Smooth muscle cell (in vitro differentiated cells): ENCODE measurements around the gene GRIA4. TPM values are rescaled to one million over a fixed set of nuclear protein-coding genes. Genes with fewer than 3 reads are reported as not detected.

Experiments
- DNase-seq: peaks from one replicate; lab custom pipeline; 2025; ENCODE audit not compliant: unreplicated experiment; lab: John Stamatoyannopoulos, UW
- H2AFZ ChIP-seq: fragments of 200-600 bp; sonication (generic); 2 replicates; pipeline ENCODE4 v1.6.0; 2016; ENCODE audit warnings: antibody characterized with exemption, low read depth, mild to moderate bottlenecking
- H3F3A ChIP-seq: fragments of 200-600 bp; sonication (generic); 2 replicates; pipeline ENCODE4 v1.6.0; 2017; ENCODE audit warnings: antibody characterized with exemption, low read depth
- H3K27ac ChIP-seq: fragments of 200-600 bp; sonication (generic); 2 replicates; pipeline ENCODE4 v1.5.1; 2016; ENCODE audit warnings: low read depth, mild to moderate bottlenecking
- H3K27me3 ChIP-seq: fragments of 200-600 bp; sonication (generic); 2 replicates; pipeline ENCODE4 v1.6.1; 2016; ENCODE audit warnings: low read depth, mild to moderate bottlenecking
- H3K36me3 ChIP-seq: fragments of 200-600 bp; sonication (generic); 2 replicates; pipeline ENCODE4 v1.5.1; 2016; ENCODE audit warnings: low read depth
- H3K4me1 ChIP-seq: fragments of 200-600 bp; sonication (generic); 2 replicates; pipeline ENCODE4 v1.5.1; 2016; ENCODE audit warnings: low read depth
- H3K4me2 ChIP-seq: fragments of 200-600 bp; sonication (generic); 2 replicates; pipeline ENCODE4 v1.6.0; 2016; ENCODE audit warnings: mild to moderate bottlenecking
- H3K4me3 ChIP-seq: fragments of 200-600 bp; sonication (generic); 2 replicates; pipeline ENCODE4 v1.5.1; 2016; ENCODE audit warnings: mild to moderate bottlenecking
- H3K79me2 ChIP-seq: fragments of 200-600 bp; sonication (generic); 2 replicates; pipeline ENCODE4 v1.6.0; 2016; ENCODE audit warnings: low read depth, mild to moderate bottlenecking
- H3K9ac ChIP-seq: fragments of 200-600 bp; sonication (generic); 2 replicates; pipeline ENCODE4 v1.6.0; 2016; ENCODE audit warnings: low read depth
- H3K9me3 ChIP-seq: fragments of 200-600 bp; sonication (generic); replicated peaks from 2 replicates; pipeline ENCODE4 v1.5.1; 2016; ENCODE audit warnings: low read depth
- H4K20me1 ChIP-seq: fragments of 200-600 bp; sonication (generic); 2 replicates; pipeline ENCODE4 v1.6.0; 2016; ENCODE audit warnings: low read depth
- WGBS: methylation state at CpG from one replicate; pipeline ENCODE4 v1.1.7; 2016; ENCODE audit warnings: low lambda C conversion rate; 5-methylcytosine and 5-hydroxymethylcytosine counted together
- polyA plus RNA-seq: library from polyadenylated mRNA; unstranded; fragments of >200 nt; fragmentation: Nextera tagmentation; extraction: Ambion mirVana; gene quantifications from 2 replicates; pipeline ENCODE4 v1.2.1, GENCODE V29; 2016
- total RNA-seq: library from RNA; depleted of rRNA; stranded (reverse); fragments of >200 nt; gene quantifications from 2 replicates; pipeline ENCODE4 v1.2.3, GENCODE V29; 2014
- TF ChIP-seq, protein P1 (sequence below): fragments of 200-600 bp; sonication (generic); IDR thresholded peaks from 2 replicates; pipeline ENCODE4 v1.5.1; 2017; ENCODE audit warnings: borderline replicate concordance, mild to moderate bottlenecking, antibody characterized with exemption; ENCODE audit not compliant: insufficient read depth, poor library complexity, severe bottlenecking

GRIA4 gene
- total and polyA plus RNA-seq, 2 experiments from 2014 or later, result 3.1 TPM; not detected in 1

DNA sequence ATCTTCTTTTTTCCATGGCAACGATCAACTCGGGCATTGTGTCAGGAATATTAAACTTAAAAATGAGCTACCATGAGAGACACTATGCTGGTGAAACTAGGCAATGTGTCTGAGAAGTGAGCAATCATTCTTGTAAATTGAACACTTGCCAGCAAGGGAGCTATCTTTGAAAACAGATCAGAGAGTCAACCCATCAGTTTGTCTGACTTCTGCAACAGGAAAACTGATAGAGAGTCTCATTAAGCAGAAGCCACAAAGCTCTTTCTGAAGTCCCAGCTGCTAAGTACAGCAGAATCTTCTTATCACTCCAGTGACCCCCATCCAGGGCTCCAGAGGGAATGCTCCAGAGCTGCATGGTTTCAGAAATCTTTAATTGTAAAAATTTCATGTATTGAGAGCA, 297.4 kb downstream of the GRIA4 start:
- no peak overlapping the region for H3K27ac ChIP-seq
- H4K20me1 ChIP-seq, result no peaks in the 10 kb centered on the region
- no peaks in the 10 kb centered on the region for H3K4me1 ChIP-seq
- 100% methylated on average over 2 of the region's 2 CpGs for WGBS
- no peak overlapping the region for H3K4me3 ChIP-seq
- no peaks in the 10 kb centered on the region for H3F3A ChIP-seq
- H3K27me3 ChIP-seq, result no peaks in the 10 kb centered on the region
- H3K36me3 ChIP-seq, result no peaks in the 10 kb centered on the region
- TF ChIP-seq, protein P1, sequence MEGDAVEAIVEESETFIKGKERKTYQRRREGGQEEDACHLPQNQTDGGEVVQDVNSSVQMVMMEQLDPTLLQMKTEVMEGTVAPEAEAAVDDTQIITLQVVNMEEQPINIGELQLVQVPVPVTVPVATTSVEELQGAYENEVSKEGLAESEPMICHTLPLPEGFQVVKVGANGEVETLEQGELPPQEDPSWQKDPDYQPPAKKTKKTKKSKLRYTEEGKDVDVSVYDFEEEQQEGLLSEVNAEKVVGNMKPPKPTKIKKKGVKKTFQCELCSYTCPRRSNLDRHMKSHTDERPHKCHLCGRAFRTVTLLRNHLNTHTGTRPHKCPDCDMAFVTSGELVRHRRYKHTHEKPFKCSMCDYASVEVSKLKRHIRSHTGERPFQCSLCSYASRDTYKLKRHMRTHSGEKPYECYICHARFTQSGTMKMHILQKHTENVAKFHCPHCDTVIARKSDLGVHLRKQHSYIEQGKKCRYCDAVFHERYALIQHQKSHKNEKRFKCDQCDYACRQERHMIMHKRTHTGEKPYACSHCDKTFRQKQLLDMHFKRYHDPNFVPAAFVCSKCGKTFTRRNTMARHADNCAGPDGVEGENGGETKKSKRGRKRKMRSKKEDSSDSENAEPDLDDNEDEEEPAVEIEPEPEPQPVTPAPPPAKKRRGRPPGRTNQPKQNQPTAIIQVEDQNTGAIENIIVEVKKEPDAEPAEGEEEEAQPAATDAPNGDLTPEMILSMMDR, result no peak
- H3K9me3 ChIP-seq, result no peaks in the 10 kb centered on the region
- H3K9ac ChIP-seq, result no peak overlapping the region
- DNase-seq, result no peak
- H3K4me2 ChIP-seq, result no peak overlapping the region
- H3K79me2 ChIP-seq, result no peaks in the 10 kb centered on the region
- no peak overlapping the region for H2AFZ ChIP-seq

DNA sequence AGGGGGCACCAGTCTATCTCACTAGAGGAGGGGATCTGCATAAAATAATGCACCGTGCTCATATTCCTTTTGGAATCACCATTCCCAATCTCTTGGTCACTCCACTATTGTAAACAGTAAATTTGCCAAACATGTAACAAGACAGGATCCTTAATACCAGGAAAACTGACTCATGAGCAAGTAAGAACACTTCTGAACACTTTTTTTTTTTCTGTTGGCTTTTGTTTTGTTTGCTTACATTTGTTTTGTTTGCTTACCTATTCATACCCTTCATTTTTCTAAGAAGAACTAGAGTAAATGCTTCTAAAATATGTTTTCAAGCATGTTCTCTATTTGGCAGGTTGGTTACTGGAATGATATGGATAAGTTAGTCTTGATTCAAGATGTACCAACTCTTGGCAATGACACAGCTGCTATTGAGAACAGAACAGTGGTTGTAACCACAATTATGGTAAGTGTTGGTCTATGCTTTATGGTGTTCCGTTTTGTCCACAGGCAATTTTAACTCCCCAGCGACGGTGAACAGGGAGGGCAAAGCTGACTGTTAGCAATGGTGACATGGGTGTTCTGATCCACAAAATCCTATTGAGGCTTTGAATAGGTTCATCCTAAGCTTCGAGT, 300.3 kb downstream of the GRIA4 start:
- no peak overlapping the region for H2AFZ ChIP-seq
- no peak overlapping the region for H3K4me3 ChIP-seq
- no peaks in the 10 kb centered on the region for H3K27me3 ChIP-seq
- H3K9me3 ChIP-seq, result no peaks in the 10 kb centered on the region
- H3K9ac ChIP-seq, result no peak overlapping the region
- no peaks in the 10 kb centered on the region for H3K79me2 ChIP-seq
- H3K27ac ChIP-seq, result no peak overlapping the region
- no peak for DNase-seq
- no peak overlapping the region for H3K4me2 ChIP-seq
- TF ChIP-seq, protein P1, result no peak
- no peaks in the 10 kb centered on the region for H3F3A ChIP-seq
- H3K4me1 ChIP-seq, result peaks cover 9% of the 10 kb centered on the region
- no peaks in the 10 kb centered on the region for H3K36me3 ChIP-seq
- WGBS, result 77% methylated on average over 5 of the region's 5 CpGs
- H4K20me1 ChIP-seq, result no peaks in the 10 kb centered on the region

DNA sequence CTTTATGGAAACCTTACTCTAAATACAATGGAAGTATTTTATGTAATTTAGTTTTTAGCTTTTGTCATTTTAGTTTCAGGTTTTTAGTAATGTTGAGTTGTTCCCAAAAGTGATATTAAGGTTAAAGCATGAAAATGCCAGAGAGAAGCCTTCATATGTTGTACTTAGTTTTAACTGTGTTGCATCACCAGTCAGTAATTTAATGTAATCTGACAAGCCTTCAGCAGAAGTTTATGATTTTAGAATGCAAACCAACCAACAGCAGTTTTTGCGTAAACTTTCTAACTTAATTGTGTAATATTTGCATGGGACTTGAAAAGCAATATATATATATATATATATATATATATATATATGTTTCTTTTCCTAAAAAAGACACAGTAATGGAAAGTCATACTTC, 301.6 kb downstream of the GRIA4 start:
- Histone ChIP-seq H3K36me3 (no peaks in the 10 kb centered on the region), H3K79me2 (no peaks in the 10 kb centered on the region), H3F3A (no peaks in the 10 kb centered on the region), H3K27ac (no peak overlapping the region), H2AFZ (no peak overlapping the region), H4K20me1 (no peaks in the 10 kb centered on the region), H3K4me1 (peaks cover 9% of the 10 kb centered on the region), H3K27me3 (no peaks in the 10 kb centered on the region), H3K4me2 (no peak overlapping the region), H3K9me3 (no peaks in the 10 kb centered on the region), H3K4me3 (no peak overlapping the region), H3K9ac (no peak overlapping the region)
- 83% methylated on average over 1 of the region's 1 CpG for WGBS
- DNase-seq, result no peak
- TF ChIP-seq, protein P1, result no peak

DNA sequence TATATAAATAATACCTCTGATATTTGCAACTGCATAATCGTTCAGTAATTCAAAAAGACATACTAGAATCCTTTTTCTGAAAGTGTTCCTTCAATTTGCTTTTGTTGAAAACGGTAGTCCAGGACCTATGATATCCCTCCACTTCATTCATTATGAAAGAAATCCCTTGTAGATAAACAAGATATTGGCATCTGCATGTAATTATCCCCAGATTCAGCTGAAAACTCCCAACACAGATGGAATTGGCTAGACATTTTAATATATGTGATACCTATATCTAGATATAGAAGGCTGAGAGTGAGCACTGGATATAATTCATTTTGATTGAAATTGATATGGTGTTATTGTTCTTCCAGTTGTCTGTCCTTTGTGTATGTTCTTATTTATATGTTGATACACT, 302.8 kb downstream of the GRIA4 start:
- WGBS, result 86% methylated on average over 2 of the region's 2 CpGs
- no peaks in the 10 kb centered on the region for H3F3A ChIP-seq
- no peak overlapping the region for H3K4me2 ChIP-seq
- H3K36me3 ChIP-seq, result no peaks in the 10 kb centered on the region
- no peak for DNase-seq
- no peak overlapping the region for H2AFZ ChIP-seq
- H3K27ac ChIP-seq, result no peak overlapping the region
- H3K27me3 ChIP-seq, result no peaks in the 10 kb centered on the region
- peaks cover 9% of the 10 kb centered on the region for H3K4me1 ChIP-seq
- TF ChIP-seq, protein P1, result no peak
- H4K20me1 ChIP-seq, result no peaks in the 10 kb centered on the region
- no peak overlapping the region for H3K4me3 ChIP-seq
- no peaks in the 10 kb centered on the region for H3K9me3 ChIP-seq
- H3K79me2 ChIP-seq, result no peaks in the 10 kb centered on the region
- H3K9ac ChIP-seq, result no peak overlapping the region
